K562 (cell line): ENCODE data around the gene B3GALT4. TPM values are rescaled to one million over a fixed set of nuclear protein-coding genes. Genes with fewer than 3 reads are reported as not detected.

ENCODE experiments used
- ARHGAP35 ChIP-seq: fragments of 450-650 bp; IDR thresholded peaks from 2 replicates; pipeline ENCODE4 v1.6.1; 2018; ENCODE audit not compliant: partially characterized antibody
- C11orf30 ChIP-seq: fragments of 450-650 bp; IDR thresholded peaks from 2 replicates; pipeline ENCODE4 v1.6.1; 2016; ENCODE audit warnings: low read depth, mild to moderate bottlenecking
- CBFA2T3 ChIP-seq: fragments of 450-650 bp; IDR thresholded peaks from 2 replicates; pipeline ENCODE4 v1.6.1; 2017
- CHD1 ChIP-seq: fragments of 200-600 bp; sonication (generic); IDR thresholded peaks from one replicate; pipeline ENCODE4 v1.6.1; 2012; ENCODE audit warnings: mild to moderate bottlenecking, moderate library complexity, low read length, inconsistent platforms
- HSF4 ChIP-seq: fragments of 250-450 bp; sonication (Bioruptor Pico); IDR thresholded peaks from 2 replicates; pipeline ENCODE4 v2.1.2; 2022; ENCODE audit warnings: mild to moderate bottlenecking, moderate library complexity, borderline replicate concordance
- MCM7 ChIP-seq, 2 experiments: fragments of 450-650 bp; IDR thresholded peaks; 2 replicates each; pipeline ENCODE4 v1.6.1; 2016 to 2018
- NFE2 ChIP-seq: IDR thresholded peaks from 2 replicates; pipeline ENCODE4 v1.6.1; 2014; ENCODE audit warnings: antibody characterized with exemption, low read depth
- NR2C1 ChIP-seq, 2 experiments: fragments of 450-650 bp; IDR thresholded peaks; 2 replicates each; pipeline ENCODE4 v1.6.1; 2017; ENCODE audit warnings: mild to moderate bottlenecking in 2 of 2, antibody characterized with exemption in 1 of 2, inconsistent platforms in 1 of 2, missing compliant biosample characterization in 1 of 2, missing genetic modification characterization in 1 of 2
- RBBP5 ChIP-seq: fragments of 200-600 bp; sonication (generic); IDR thresholded peaks from 2 replicates; pipeline ENCODE4 v1.6.1; 2012; ENCODE audit warnings: borderline replicate concordance, mild to moderate bottlenecking, low read length, control low read depth, inconsistent platforms; ENCODE audit not compliant: insufficient read depth, poor library complexity, severe bottlenecking
- RBM25 ChIP-seq: fragments of 200-400 bp; formaldehyde crosslinking; IDR thresholded peaks from 2 replicates; pipeline ENCODE4 v1.6.1; 2018; ENCODE audit warnings: low read length, low read depth, moderate library complexity; ENCODE audit not compliant: severe bottlenecking
- WHSC1 ChIP-seq: IDR thresholded peaks from one replicate; pipeline ENCODE4 v1.6.1; 2012; ENCODE audit warnings: low read length, control low read depth, inconsistent platforms
- polyA plus RNA-seq, 8 experiments: library from polyadenylated mRNA; depleted of rRNA in 4 of 8; stranded (reverse) in 5 of 8; unstranded in 3 of 8; fragments of >200 nt; fragmentation: Nextera tagmentation in 2 of 8; fragmentation: Illumina TruSeq in 1 of 8; extraction: Ambion mirVana in 2 of 8; extraction: Trizol in 1 of 8; gene quantifications; 2 replicates each; pipeline versions ENCODE4 v1.2.1 to v1.2.3, GENCODE V29; 2011 to 2014; ENCODE audit warnings: inconsistent platforms in 1 of 8, missing spikeins in 1 of 8
- total RNA-seq, 7 experiments: library from RNA; depleted of rRNA in 6 of 7; stranded (reverse); fragments of >200 nt in 6 of 7; fragmentation: Illumina TruSeq in 2 of 7; extraction: Trizol in 2 of 7; gene quantifications; 2 replicates each; pipeline versions ENCODE4 v1.2.1 to v1.2.3, GENCODE V29; 2011 to 2021; ENCODE audit warnings: low replicate concordance in 1 of 7
- TF ChIP-seq, protein P1 (sequence below): IDR thresholded peaks from 2 replicates; pipeline ENCODE4 v1.6.1; 2011; ENCODE audit warnings: borderline replicate concordance, low read depth, mild to moderate bottlenecking, moderate library complexity, low read length; ENCODE audit not compliant: insufficient read depth, poor library complexity, severe bottlenecking
- TF ChIP-seq, protein P2 (sequence below): fragments of 450-650 bp; IDR thresholded peaks from 2 replicates; pipeline ENCODE4 v1.6.1; 2016; ENCODE audit warnings: antibody characterized with exemption
- TF ChIP-seq, protein P3 (sequence below): fragments of 250-450 bp; sonication (Bioruptor Pico); IDR thresholded peaks from 2 replicates; pipeline ENCODE4 v1.8.0; 2021; ENCODE audit warnings: borderline replicate concordance, mild to moderate bottlenecking, moderate library complexity; ENCODE audit not compliant: poor library complexity, severe bottlenecking
- TF ChIP-seq, protein P4 (sequence below): fragments of 250-450 bp; sonication (Bioruptor Pico); IDR thresholded peaks from 2 replicates; pipeline ENCODE4 v1.8.0; 2021; ENCODE audit warnings: moderate library complexity, mild to moderate bottlenecking, inconsistent platforms
- TF ChIP-seq, protein P5 (sequence below), 2 experiments: fragments of 450-650 bp in 1 of 2; sonication (generic) in 1 of 2; formaldehyde crosslinking in 1 of 2; IDR thresholded peaks in 1 of 2; conservative IDR thresholded peaks in 1 of 2; 2 replicates each; pipeline versions ENCODE4 v1.6.1 to v1.8.1; 2016 to 2023; ENCODE audit warnings: mild to moderate bottlenecking in 2 of 2, moderate library complexity in 2 of 2, inconsistent platforms in 1 of 2, missing genetic modification reagents in 1 of 2
- TF ChIP-seq, protein P6 (sequence below): sonication (generic); formaldehyde crosslinking; IDR thresholded peaks from 2 replicates; pipeline ENCODE4 v1.8.0; 2022; ENCODE audit warnings: mild to moderate bottlenecking, low read depth, missing genetic modification reagents

The B3GALT4 gene
- total and polyA plus RNA-seq, 9 of the 15 experiments (the other 6 are each of a cell fraction or from before 2014, with no cell fraction given) = 0.11 to 1.3 (median 0.53) TPM; not detected in 1

DNA sequence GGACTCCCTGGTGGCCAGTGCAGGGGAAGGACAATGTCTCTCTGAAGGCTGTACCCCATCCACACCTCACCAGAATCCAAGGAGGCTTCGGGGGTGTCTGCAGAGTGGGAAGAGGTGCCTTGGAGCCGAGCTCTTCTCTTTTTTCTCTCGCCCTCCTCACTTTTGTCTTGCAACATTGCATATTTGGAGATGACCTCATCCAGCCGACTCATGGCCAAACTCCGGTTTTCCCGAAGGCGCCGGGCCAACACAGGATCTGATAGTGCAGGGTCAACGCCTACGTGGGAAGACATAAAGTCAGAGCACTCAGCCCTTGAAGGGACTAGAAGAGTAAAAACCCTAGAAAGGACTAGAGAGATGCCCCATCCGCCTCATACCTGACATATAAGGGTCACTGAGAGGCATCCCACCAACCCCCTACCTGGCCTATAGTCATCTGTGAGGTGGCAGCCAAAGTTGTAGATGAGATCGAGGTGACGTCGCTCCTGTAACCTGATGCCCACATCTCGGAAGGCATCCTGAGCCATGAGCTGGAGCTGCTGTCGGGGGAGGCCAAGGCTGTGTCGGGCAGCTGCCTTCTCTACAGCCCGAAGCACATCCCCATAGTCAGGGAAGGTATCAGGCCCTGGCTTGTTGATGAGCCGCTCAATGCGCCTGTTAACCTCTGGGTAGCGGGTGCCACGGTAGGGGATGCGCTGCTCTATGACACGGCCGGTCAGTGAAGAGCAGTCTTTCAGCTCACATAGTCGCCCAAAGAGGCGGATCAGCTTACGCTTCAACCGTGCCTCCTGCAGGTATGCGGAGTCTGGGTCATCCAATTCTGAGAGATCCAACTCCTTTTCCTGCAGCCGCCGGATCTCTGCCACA lies 43.6 kb downstream of the B3GALT4 start (continued):
- TF ChIP-seq, protein P1, sequence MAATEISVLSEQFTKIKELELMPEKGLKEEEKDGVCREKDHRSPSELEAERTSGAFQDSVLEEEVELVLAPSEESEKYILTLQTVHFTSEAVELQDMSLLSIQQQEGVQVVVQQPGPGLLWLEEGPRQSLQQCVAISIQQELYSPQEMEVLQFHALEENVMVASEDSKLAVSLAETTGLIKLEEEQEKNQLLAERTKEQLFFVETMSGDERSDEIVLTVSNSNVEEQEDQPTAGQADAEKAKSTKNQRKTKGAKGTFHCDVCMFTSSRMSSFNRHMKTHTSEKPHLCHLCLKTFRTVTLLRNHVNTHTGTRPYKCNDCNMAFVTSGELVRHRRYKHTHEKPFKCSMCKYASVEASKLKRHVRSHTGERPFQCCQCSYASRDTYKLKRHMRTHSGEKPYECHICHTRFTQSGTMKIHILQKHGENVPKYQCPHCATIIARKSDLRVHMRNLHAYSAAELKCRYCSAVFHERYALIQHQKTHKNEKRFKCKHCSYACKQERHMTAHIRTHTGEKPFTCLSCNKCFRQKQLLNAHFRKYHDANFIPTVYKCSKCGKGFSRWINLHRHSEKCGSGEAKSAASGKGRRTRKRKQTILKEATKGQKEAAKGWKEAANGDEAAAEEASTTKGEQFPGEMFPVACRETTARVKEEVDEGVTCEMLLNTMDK = no peak
- TF ChIP-seq, protein P2, sequence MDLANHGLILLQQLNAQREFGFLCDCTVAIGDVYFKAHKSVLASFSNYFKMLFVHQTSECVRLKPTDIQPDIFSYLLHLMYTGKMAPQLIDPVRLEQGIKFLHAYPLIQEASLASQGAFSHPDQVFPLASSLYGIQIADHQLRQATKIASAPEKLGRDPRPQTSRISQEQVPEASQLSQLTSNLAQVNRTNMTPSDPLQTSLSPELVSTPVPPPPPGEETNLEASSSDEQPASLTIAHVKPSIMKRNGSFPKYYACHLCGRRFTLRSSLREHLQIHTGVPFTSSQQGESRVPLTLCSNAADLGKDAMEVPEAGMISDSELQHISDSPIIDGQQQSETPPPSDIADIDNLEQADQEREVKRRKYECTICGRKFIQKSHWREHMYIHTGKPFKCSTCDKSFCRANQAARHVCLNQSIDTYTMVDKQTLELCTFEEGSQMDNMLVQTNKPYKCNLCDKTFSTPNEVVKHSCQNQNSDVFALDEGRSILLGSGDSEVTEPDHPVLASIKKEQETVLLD = no peak
- TF ChIP-seq HSF4 (CRISPR knock-in tag) = no peak
- TF ChIP-seq WHSC1 = no peak
- no peak for TF ChIP-seq CBFA2T3
- peak; percentile 30 for TF ChIP-seq CHD1
- TF ChIP-seq, protein P3, sequence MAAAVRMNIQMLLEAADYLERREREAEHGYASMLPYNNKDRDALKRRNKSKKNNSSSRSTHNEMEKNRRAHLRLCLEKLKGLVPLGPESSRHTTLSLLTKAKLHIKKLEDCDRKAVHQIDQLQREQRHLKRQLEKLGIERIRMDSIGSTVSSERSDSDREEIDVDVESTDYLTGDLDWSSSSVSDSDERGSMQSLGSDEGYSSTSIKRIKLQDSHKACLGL (CRISPR knock-in tag) = no peak
- TF ChIP-seq MCM7 (IDR thresholded peaks at IDR 0.05) = no peak
- TF ChIP-seq, protein P4, sequence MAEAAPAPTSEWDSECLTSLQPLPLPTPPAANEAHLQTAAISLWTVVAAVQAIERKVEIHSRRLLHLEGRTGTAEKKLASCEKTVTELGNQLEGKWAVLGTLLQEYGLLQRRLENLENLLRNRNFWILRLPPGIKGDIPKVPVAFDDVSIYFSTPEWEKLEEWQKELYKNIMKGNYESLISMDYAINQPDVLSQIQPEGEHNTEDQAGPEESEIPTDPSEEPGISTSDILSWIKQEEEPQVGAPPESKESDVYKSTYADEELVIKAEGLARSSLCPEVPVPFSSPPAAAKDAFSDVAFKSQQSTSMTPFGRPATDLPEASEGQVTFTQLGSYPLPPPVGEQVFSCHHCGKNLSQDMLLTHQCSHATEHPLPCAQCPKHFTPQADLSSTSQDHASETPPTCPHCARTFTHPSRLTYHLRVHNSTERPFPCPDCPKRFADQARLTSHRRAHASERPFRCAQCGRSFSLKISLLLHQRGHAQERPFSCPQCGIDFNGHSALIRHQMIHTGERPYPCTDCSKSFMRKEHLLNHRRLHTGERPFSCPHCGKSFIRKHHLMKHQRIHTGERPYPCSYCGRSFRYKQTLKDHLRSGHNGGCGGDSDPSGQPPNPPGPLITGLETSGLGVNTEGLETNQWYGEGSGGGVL (CRISPR knock-in tag) = no peak
- TF ChIP-seq NFE2 = peak; percentile 67
- TF ChIP-seq NR2C1 (IDR thresholded peaks at IDR 0.05) = no peak
- peak; percentile 83 for TF ChIP-seq NR2C1 (tag; IDR thresholded peaks at IDR 0.05)
- TF ChIP-seq, protein P5, sequence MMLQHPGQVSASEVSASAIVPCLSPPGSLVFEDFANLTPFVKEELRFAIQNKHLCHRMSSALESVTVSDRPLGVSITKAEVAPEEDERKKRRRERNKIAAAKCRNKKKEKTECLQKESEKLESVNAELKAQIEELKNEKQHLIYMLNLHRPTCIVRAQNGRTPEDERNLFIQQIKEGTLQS (IDR thresholded peaks at IDR 0.05) = peak; percentile 96
- TF ChIP-seq, protein P5 (CRISPR knock-in tag; conservative IDR thresholded peaks at IDR 0.05) = peak; percentile 85
- peak; percentile 62 for TF ChIP-seq C11orf30
- TF ChIP-seq RBBP5 = no peak
- no peak for TF ChIP-seq ARHGAP35
- TF ChIP-seq, protein P6, sequence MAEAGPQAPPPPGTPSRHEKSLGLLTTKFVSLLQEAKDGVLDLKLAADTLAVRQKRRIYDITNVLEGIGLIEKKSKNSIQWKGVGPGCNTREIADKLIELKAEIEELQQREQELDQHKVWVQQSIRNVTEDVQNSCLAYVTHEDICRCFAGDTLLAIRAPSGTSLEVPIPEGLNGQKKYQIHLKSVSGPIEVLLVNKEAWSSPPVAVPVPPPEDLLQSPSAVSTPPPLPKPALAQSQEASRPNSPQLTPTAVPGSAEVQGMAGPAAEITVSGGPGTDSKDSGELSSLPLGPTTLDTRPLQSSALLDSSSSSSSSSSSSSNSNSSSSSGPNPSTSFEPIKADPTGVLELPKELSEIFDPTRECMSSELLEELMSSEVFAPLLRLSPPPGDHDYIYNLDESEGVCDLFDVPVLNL (CRISPR knock-in tag) = no peak
- TF ChIP-seq RBM25 = no peak
